Right kidney (tissue), 1 donor: ENCODE results near the gene B3GAT1.

Experiments
- DNase-seq: peaks from one replicate; pipeline ENCODE4 v3.0.0-alpha.2; 2016

B3GAT1 gene

DNA sequence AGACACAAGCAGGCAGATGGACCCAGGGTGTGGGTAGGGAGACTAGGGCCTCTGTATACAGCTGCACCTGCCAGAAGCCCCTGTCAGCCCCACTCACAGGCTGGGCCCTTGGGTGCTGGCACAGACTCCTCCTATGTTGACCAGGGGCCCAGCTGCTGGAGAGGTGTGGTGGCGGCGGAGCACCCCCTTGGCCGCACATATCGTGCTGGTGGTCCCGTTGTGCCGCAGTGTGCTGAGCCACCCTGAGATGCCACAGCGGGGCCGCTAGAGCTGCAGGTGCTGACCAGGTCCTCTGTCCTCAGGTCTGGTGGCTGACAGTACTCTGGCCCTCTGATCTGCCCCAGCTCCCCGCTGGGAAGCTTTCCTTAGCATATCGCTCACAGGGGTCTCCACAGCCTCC lies 30.2 kb upstream of the B3GAT1 start:
- DNase-seq, result no peak

DNA sequence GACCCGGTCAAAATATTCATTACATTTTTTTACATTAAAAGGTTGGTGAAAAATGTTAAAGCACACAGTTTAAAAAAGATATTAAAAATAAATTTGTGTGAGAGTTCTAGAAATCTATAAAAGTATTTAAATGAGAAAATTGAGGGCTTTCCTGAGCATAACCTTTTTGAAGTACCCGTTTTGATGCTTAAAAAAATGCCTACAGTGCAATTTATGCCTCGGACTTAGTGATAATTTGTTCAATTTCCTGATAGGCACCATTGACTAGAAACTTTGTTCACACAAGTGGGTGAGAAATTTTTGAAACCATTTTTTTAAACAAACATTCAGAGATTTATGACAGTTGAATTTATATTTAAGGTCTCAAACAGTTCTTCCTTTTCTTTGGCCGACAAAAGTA lies 29.7 kb upstream of the B3GAT1 start:
- no peak for DNase-seq

DNA sequence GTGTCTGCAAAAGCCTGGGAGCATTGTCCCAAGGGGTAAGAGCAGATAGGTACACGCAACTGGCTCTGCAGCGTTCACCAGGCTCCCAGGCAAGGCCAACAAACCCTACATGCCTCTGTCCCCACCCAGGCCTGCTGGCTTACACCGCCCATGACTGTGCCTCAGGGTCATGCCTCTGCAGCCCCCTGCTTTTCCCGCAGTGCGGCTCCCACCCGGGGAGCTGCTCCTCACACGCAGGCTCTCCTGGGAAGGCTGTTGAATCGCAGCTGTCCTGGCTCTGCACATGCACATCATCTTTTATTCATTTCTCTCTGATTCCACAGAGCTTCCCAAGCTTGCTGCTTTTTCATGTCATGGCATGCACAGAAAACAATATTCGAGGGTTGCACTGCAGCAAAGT lies 29.2 kb upstream of the B3GAT1 start:
- no peak for DNase-seq

DNA sequence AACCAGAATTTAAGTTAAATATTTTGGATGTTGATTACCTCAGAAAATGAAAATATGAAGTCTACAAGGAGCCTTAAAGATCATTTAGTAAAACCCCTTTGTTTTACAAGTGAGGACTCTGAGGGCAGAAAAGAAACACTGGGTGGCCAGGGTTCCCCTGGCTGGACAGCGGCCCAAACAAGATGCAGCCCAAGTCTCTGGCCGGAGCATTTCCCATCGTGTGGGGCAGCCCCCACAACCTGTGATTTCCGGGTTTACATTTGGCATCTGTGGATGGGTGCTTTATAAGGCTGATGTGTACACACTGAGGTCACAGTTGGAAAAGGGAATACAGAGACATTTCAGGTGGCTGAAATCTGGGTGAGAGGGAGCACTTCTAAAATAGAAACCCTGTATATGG lies 28.8 kb upstream of the B3GAT1 start:
- no peak for DNase-seq

DNA sequence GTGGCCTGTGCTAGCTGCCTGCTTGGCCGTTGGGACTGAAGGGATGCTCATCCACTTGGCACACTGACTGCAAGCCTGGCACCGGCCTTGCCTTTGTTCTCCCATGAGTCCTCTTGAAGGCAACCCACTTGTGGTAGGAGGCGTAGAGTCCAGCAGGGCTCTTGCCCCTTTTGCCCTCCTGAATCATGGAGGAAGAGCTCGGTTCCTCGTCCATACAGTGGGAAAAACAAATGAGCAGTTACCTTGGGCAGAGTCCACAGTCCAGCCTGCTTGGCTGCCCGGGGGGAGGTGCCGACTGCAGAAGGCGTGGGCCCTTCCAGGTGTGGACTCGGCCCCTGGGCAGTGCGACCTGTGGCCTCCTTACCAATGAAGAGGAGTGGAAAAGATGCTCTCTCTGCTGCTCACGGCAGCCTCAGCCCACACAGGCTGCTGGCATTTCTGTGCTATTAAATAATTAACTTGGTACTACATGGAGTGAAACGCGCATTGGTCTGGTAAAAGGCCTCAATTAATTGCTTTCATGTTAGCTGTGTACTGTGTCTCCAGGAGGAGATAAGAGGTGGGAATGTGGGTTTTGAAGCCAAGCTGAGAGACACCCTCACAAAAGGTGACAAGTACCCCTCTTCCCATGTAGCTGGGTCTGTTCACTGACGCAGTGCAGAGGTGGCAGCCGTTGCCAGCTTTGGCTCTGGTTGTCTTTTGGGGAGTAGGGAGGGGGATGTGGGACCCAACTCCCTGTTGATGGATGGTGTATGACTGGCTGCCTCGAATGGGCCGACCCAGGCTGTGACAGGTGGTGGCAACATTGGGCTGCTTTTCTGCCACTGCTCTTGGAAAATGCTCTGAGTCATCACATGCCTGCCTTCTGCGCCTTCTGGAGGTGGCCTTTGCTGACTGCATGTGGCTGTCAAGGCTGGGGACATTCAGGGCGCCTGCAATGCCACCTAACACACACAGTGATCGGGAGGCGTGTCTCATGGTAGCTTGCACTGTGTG lies 26.8 kb upstream of the B3GAT1 start:
- DNase-seq, result no peak

DNA sequence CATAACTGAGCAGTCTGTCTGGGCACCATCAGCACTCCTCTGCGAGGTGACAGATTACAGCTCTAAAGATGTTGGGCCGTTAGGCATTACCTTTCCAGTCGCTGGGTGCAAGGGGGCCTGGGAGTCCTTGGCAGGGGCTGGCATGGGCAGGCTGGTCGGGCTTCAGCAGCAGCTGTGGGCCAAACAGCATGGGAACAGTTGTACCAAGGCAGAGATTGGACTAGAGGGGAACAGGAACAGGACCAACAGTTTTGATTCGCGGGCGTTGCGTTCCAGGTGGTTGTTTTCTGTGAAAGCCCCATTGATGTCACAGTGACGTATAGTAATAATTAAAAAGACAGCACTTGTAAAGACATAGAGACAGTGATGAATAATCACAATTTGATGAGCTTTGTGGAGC lies 25.8 kb upstream of the B3GAT1 start:
- DNase-seq, result no peak

DNA sequence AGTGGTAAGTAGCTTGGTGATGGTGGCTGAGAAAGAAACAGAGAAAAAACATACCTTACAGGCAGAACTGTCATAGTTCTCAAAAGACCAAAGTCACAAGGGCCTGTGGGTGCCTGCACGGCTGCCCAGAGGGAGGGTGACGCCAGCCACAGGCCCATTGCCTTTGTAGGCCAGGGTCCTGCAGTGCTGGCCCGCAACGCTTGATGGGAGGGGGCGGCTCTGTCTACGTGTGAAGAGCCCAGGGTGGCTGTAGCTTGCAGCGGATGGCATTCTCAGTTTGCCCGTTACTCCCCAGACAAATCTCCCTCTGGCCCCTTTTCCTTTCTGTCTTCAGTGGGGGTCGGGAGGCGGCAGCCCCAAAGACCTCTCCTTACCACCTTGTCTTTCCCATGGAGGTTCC lies 24.7 kb upstream of the B3GAT1 start:
- DNase-seq, result no peak

DNA sequence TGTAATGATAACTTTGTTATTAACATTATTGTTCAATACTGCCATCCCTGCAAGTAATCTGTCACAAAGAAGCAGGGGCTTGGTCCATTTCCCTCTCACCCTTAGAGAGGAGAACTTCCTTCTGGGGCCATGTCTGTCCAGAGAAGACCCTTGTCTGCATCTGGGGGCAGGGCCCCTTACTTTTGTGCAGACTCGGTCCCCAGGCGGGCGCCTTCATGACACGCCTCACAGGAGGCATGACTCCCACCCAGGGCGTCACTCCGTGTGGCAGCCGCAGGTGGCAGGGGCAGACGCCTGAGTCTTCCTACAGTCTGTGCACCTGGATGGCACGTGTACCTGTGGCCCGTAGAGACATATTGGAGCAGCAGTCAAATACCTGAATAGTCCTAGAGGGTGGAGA lies 21.8 kb upstream of the B3GAT1 start:
- DNase-seq, result no peak

DNA sequence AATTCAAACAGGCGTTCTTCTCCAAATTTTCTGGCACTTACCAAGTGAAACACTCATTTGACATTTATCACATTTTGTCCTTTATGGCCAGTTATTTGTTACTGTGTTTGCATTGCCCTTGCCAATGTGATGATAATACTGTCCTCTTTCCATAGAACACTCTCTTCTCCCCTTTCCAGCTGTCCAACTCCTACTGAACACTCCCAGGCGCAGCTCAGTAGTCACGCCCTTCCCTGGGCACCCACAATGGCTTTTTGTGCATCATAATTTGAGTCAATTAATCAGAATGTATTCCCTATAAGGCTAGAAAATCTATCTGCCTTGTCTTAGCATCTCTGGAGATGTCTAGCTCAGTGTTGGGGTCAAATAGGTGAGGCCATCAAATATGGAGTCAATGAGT lies 21.2 kb upstream of the B3GAT1 start:
- no peak for DNase-seq

DNA sequence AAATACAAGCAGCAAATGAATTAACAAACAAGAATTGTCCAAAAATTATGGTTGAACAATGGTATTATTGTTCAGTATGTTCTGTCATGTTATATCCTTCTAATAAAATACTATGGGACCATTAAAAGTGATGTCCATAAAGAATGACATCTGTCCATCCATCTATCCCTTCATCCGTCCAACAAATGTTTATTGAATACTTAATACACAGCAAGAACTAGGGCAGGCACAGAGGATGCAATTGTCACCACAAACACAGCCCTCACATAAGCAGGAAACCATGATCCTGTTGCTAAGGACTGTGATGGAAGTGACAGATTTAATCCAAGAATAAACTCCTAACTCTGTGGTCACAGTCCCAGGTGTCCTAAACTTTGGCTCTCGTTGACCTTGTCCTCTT lies 20.7 kb upstream of the B3GAT1 start:
- no peak for DNase-seq

DNA sequence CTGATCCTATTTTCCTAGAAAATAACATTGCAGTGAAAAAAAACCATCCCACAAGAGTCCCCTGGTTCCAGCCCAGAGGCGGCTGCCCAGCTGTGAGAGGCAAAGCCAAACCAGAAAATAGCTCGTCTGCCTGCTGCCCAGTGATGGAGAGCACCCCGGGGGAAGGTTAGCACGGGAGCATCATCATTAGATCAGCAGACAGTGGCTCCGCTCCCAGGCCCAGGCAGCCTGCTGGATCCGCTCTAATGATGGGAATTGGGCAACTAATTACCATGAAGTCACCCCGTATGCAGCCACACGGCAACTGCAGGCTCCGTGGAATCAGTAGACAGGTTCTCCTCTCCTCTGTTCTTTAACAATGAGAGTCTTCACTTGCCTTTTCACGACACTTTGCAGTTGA lies 17.1 kb upstream of the B3GAT1 start:
- no peak for DNase-seq

DNA sequence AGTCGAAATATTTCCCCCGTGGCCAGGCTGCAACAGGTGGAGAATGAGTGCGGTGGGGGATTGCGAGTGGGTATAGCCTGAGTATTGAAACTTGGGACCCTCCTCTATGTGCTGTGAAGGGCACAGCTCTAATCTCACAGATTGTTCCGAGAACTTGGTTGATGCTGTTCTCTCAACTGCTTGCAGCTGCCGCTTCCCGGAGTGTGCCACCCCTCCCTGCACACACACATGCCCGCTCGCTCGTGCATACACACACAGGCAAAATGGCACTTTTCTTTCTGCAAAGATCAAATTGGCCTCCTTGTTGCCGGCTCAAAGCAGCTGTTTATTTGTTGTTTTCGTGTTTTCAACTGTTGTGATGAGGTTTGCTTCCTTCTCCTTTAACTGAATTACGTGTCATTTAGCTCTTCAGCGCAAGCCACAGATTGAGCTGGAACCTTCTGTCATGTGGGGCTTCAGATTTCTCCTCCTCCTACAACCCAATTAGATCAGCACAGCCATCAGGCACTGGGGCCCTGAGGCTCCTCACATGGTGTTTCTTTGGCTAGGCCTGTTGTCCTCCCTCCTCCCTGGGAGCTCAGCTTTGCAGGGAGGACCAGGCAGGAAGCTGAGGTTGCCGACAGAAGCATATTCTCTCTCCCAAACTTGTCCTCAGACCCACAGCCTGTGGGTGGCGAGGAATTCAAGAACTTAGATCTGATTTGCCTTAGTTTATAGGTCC lies 13.9 kb upstream of the B3GAT1 start:
- no peak for DNase-seq

DNA sequence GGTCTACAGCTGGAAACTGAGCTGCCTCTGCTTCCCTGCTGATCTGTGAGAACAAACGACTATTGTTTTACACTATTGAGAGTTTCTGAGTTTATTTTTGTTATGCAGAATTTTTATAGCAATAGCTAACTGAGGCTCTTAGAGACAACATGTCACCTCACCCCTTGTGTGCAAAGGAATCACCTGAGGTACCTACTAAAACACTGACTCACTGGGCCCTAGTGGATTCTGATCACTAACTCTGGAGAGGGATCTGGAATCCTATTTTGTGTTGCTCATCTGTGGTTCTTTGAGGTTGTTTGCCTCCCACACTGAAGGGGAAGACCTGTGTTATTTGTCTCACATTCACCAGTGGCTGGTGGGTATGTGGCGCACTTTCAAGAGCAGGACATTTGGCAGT lies 13.4 kb upstream of the B3GAT1 start:
- DNase-seq, result no peak

DNA sequence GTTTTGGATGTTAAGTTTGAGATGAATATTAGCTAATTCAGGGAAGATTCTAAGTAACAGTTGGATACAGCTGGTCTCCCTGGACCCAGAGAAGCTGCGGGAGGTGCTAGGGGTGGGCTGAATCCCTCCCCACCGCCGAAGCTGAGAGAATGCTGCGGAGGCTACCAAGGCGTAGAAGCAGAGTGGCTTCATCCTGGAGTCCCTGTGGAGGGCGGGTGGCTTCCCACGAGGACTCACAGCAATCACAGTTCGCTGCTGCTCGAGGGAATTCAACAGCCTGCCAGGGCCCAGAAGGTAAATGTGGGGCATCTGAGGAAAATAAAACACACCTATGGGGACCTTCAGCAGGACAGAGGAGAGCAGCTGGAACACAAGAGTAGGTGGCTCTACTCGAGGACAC lies 11.1 kb upstream of the B3GAT1 start:
- DNase-seq, result no peak

DNA sequence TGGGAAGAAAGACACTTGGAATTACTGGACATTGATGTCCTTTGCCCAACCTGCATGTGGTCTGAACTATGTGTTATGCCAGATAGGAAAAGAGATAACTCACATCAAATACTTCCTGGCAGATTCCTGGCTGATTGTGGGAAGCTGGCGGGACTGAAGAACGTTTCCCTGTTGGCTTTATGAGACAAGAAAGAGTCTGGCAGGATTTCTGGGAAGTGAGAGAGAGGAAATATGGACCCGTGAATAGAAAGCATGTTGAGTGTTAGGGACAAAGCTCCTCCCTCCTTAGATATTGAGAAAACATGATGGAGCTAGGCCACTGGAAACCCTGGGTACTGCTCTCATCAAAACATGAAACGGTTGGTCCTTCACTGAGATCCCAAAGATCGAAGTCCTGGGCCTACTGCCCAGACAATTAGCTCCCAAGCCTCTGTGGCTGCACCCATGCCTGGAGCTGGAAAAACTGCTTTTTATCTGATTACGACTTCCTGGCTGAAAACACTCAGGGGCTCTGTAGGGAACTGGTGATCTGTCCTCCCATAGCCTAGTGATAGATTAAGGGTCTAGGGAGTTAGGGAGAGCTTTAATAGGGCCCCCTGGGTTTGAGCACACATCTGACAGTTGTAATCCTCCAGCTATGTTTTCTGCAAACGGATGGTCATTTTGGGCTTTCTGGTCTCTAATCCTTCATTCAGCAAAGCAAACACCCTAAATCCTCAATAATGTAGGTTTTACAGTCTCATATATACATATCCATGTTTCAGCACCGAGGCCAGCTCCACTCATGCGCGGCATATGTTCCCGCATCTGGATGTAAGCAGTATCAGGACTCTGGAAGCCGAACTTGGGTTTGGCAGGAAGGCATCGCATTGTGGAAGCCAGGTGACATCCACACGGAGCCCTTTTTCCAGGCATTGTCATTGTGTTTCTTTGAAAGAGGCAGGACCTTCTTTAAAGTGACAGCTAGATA lies 6.1 kb upstream of the B3GAT1 start:
- DNase-seq, result no peak

DNA sequence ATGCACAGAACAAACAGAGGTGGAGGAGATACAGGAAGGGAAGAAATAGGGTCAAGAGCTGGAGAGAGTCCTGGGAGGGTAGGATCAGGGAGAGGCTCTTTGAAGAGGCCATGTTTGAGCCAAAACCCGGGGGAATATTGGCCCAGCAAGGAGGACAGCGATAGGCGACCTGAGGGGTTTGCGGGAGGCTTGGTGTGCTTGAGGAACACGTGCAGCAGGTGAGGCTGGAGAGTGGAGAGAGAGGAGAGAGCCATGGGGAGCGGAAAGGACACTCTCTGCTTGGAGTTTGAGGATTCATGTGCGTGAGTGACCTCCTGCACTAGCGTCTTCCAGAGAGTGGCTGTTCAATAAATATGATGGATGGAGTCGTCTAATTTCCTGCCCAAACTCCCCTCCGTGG lies 4.7 kb upstream of the B3GAT1 start:
- no peak for DNase-seq

DNA sequence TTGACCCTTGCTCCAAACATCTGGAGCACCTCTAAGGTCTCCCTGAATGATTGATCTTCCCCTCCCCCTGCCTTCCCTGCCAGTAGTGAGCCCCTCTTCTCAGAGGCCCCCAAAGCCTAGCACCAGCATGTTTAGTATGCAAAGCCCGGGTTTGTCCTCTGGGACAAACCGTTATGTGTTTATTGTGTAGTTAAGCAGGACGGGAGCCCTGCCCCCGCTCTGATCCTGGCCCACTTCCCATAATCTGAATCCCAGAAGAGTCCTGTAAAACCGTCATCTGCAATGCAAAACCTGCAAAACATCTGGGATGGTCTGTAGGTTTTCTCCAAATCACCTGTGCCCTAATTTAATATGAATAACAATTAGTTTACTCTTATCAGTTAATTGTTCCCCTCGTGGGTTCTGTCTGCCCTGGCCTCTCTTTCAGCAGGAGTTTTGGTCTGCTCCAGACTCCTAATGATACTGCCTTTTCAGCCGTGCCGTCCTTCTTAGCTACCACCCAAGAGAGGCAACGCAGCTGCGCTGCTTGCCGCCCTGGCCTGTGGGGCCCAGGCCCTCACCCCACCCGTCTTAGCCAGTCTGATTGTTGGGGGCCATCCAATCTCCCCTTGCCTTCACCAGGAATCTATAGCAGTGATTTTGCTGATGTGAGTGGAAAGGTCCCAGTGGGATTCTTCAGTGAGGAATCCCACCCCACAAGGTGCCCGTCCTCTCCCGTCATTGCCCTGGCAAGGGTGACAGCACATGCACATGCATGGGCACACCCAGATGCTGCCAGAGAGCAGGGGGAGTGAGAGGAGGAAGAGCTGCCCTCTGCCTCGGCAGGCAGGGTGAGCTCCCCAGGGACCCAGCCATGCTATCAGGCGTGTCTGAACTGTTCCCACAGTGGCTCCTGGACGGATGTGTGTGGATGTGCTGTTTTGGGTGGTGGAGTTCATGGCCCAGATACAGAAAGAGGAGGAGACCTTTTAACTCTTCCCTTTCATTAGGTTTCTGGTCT lies 3.0 kb upstream of the B3GAT1 start:
- no peak for DNase-seq

DNA sequence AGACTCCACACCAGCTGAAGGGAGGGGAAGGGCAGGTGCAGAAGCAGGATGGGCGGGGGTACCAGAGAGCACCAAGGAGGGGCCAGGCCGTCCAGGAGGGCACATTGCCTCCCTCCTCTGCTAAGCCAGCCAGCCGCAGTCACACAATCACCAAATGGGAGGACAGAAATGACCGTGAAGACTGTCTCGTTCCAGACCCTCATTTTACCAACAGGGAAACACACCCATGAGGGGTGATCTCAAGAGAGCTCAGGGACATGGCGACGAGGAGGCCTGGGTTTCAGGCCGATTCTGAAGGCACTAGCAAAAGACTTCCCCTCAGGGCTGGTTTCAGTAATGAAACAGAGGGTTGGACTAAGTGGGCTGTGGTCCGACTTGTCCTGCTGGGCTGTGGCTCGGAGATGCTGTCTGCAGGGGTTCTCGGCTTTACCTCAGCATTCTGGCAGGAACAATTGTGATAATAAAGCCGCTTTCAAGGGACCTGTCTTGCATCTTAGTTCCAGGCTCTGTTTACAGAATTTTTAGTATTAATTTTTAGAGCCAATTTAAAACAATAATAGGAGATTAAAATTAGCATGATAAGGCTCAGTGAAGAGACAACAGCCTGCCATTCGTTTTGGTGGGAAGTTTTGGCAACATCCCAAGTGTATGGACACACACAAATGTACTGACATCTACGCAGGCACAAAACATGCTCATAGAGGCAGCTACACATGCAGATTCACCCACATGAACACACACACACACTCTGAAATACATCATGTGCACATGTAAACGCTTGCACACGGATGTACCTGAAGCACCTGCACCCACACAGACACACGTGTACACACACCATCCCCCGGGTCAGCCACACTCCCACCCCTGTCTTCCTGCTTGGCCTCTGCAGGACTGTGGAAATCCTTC lies 2.0 kb upstream of the B3GAT1 start:
- no peak for DNase-seq

DNA sequence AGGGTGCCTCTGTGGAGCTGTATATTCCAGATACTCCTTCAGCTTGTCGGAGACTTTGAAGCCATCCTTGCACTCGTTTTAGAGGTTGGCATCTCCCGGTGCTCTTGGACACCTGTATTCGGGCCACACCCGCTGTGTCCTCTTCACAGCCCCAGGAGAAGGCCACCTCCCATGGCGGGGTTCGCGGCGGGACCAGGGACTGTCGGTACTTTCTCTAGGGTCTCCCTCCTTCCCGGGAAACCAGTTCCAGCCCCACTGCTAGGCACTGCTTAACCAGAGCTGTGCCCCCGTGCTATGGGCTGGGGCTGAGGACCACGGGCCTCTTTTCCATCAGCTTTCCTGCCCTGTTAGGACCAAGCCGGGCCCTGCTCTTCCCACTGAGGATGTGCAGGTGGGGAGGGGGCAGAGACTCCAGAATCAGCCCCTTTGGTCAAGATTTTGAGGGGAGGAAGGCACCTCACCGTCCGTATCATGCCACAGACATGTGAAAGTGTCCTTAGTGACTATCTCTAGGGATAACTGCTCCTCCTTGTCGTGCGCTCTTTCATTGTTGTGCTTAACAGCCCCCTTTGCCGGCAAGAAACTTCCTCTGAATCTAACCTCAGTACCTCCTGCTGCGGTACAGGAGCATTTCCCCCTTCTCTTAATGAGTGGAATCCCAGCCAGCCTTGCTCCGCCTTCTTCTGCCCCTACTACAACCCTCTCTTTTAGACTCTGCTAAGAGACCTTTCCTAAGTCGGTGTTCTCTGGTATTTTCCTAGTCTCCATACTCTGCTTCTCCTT lies 1.2 kb upstream of the B3GAT1 start:
- no peak for DNase-seq
